HL-60 (cell line): Measurements from ENCODE around the gene DAAM1.
A peak's percentile ranks its signal among the peaks of the same experiment; 100 is the strongest.

ENCODE experiments used
- DNase-seq, 2 experiments: peaks; one replicate each; pipeline ENCODE4 v3.0.0-alpha.2; 2010 to 2020; ENCODE audit warnings: low read depth in 1 of 2, low spot score in 1 of 2
- H3K27ac ChIP-seq: fragments of 250-450 bp; sonication (Bioruptor Pico); replicated peaks from 2 replicates; pipeline ENCODE4 v1.5.1; 2020; ENCODE audit warnings: mild to moderate bottlenecking, moderate library complexity
- H3K27me3 ChIP-seq: fragments of 250-450 bp; sonication (Bioruptor Pico); 2 replicates; pipeline ENCODE4 v1.5.1; 2021; ENCODE audit warnings: mild to moderate bottlenecking, moderate library complexity; ENCODE audit not compliant: insufficient read depth, poor library complexity, severe bottlenecking
- H3K4me3 ChIP-seq: replicated peaks from 2 replicates; pipeline ENCODE4 v1.5.1; 2011; ENCODE audit warnings: mild to moderate bottlenecking, control low read depth, low read length; ENCODE audit not compliant: insufficient read depth
- GABPA ChIP-seq: IDR thresholded peaks from 2 replicates; pipeline ENCODE4 v1.6.1; 2012; ENCODE audit warnings: low read depth
- POLR2AphosphoS5 ChIP-seq: IDR thresholded peaks from 2 replicates; pipeline ENCODE4 v1.6.1; 2012; ENCODE audit warnings: low read depth
- REST ChIP-seq: IDR thresholded peaks from 2 replicates; pipeline ENCODE4 v1.6.1; 2012; ENCODE audit warnings: low read depth; ENCODE audit not compliant: insufficient replicate concordance
- SPI1 ChIP-seq: IDR thresholded peaks from 2 replicates; pipeline ENCODE4 v1.6.1; 2012; ENCODE audit warnings: low read depth, mild to moderate bottlenecking, borderline replicate concordance
- TF ChIP-seq, protein P1 (sequence below): IDR thresholded peaks from one replicate; pipeline ENCODE4 v1.5.1; 2011; ENCODE audit warnings: low read length, control low read depth, inconsistent platforms; ENCODE audit not compliant: insufficient read depth

The DAAM1 gene

DNA sequence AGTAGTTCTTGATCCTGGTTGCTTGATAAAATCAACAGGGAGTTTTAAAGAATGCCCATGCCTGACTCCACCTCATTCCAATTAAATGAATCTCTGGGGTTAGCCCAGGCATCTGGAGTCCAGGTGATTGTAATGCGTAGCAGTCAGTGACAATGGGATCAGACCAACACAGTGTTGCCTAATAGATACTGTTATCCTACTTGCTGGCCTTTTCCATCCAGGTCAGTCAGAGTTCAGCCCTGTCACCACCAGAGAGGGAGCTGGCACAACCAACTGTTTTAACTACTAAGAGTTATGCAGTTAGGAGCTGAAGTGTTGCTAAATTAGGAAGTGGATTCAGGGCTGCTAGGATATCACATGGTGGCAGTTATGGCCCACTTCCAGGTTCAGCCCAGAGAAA, 169.6 kb downstream of the DAAM1 start:
- H3K27ac ChIP-seq: peak overlapping the region; percentile 64

GRCh38 chr14:59358784-59359183, 170.3 kb downstream of the DAAM1 start:
- TF ChIP-seq SPI1: no peak
- TF ChIP-seq POLR2AphosphoS5: no peak
- TF ChIP-seq GABPA: no peak
- TF ChIP-seq, protein P1, sequence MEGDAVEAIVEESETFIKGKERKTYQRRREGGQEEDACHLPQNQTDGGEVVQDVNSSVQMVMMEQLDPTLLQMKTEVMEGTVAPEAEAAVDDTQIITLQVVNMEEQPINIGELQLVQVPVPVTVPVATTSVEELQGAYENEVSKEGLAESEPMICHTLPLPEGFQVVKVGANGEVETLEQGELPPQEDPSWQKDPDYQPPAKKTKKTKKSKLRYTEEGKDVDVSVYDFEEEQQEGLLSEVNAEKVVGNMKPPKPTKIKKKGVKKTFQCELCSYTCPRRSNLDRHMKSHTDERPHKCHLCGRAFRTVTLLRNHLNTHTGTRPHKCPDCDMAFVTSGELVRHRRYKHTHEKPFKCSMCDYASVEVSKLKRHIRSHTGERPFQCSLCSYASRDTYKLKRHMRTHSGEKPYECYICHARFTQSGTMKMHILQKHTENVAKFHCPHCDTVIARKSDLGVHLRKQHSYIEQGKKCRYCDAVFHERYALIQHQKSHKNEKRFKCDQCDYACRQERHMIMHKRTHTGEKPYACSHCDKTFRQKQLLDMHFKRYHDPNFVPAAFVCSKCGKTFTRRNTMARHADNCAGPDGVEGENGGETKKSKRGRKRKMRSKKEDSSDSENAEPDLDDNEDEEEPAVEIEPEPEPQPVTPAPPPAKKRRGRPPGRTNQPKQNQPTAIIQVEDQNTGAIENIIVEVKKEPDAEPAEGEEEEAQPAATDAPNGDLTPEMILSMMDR: no peak
- no peak for TF ChIP-seq REST
- no peaks in the 10 kb centered on the region for H3K27me3 ChIP-seq
- H3K4me3 ChIP-seq: no peak overlapping the region
- DNase-seq: no peak
- H3K27ac ChIP-seq: peak overlapping the region; percentile 64; the same call in 1 of the 2 replicates

More for the DNA sequence above, 169.6 kb downstream of the DAAM1 start:
- H3K27me3 ChIP-seq: no peaks in the 10 kb centered on the region
- no peak overlapping the region for H3K4me3 ChIP-seq
- DNase-seq: peak; percentile 49 to 72
- TF ChIP-seq GABPA (no peak), POLR2AphosphoS5 (peak; percentile 40; the same call in 1 of the 2 replicates), SPI1 (peak; percentile 88), REST (no peak)
- TF ChIP-seq, protein P1: no peak

DNA sequence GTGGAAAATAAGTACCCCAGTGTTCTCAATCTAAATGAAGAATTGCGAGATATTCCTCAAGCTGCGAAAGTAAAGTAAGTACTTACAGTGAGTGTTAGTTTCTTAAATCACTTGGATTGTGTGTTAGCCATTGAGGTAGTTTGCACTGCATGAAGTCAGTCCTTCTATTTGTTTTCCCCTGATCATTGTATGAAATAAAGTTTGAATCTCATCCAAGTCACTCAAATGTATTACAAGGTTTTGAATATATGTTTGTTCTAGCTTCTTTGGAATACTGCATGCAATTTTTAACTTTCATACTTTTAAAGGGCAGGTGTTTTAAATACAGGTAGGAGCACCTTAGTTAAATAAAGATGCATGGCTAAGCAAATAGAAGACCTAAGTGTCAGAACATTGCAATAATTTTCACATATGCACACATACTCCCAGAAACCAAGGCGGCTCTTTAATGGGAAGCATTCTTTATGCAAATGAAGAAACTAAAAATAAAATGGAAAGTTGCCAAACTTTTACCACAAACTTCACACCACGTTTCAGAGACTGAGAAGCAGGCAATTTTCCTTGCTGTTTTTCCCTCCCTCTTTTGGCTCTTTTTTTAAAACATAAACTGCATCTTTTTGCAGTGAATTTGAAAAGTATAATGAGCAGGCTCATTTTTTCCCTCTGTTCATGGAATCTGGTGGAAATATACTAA, 171.1 kb downstream of the DAAM1 start:
- TF ChIP-seq GABPA (no peak), SPI1 (no peak), POLR2AphosphoS5 (no peak), REST (no peak)
- TF ChIP-seq, protein P1: no peak
- Histone ChIP-seq H3K4me3 (no peak overlapping the region), H3K27ac (peak overlapping the region; percentile 51), H3K27me3 (no peaks in the 10 kb centered on the region)
- peak in 1 of 2 experiments; percentile 26 for DNase-seq
